GM18505 (cell line): ENCODE measurements around the gene MAML2.

Experiments used
- ATAC-seq: cut with Tn5 transposase; IDR thresholded peaks from one replicate; pipeline ENCODE4 v1.9.1; 2021; ENCODE audit not compliant: unreplicated experiment
- POLR2A ChIP-seq: IDR thresholded peaks from 4 replicates; pipeline ENCODE4 v1.6.1; 2011; ENCODE audit warnings: borderline replicate concordance; ENCODE audit not compliant: insufficient read depth, insufficient read length; ENCODE audit errors: extremely low read depth

MAML2 gene

DNA sequence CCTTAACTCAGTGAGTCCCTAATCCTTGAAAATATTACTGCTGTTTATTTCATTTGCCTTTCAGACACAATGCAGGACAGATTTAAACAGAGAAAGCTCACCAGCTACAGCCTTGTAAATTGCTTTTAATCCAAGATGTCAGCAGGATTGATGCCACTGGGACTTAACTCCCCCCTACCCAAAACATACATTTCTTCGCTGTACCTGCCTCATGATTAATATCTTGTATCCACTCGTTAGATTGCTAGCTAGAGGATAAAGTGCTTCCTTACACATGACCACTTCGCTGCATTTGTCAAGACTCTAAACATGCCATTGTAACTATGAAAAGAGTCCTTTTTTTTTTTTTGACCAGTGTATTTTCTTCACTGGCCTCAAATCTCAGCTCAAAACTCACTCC is 236.3 kb downstream of the MAML2 start:
- no peak for ATAC-seq
- no peak for TF ChIP-seq POLR2A

DNA sequence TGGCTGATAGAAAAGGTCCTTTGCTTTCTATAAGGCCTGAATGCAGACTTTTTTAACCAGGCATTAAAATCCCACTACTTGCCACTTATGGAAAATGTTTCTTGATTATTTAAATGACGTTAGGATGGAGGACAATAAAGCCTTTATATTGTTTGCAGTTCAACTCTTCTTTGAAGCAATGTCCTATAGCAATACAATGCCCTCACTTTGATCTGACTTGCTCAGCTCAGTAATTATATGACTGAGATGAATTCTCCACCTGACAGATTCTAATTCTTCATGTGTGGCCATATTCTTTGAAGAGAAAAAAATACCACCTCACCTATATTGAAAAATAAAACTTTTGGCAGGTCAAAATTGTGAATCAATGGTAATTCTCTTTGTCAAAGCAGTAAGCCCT is 237.1 kb downstream of the MAML2 start:
- ATAC-seq, result no peak
- no peak for TF ChIP-seq POLR2A

DNA sequence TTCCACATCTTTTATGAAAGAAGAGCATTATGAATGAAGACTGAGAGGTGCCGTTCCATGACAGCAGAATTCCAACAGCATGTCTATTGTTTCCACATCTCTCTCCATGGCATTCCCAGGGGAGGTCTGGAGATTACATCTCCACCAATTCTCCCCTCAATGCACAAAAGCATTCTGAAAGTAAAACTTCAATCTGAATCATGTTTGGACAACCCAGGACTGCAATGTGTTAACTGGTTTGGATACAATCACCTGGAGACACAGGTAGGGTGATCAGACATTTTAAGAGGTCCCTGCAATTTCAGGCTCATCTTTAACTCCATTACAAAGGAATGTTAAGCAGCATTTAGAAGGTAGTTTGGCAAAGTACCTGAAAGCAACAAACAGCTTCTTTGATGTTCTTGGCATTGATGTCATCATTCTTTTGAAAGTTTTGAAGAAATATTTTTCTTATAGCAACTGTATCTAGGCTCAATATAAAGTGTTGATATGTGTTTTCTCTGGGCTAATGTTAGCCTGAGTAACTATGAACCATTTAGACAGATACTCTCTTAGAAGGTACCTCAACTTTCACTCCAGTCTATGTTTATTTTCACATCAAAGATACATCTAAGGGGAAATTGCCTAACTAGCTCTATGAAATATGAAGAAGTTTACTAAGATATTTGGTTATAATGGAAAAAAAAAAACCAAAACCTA is 237.6 kb downstream of the MAML2 start:
- no peak for TF ChIP-seq POLR2A
- no peak for ATAC-seq

- no peak for TF ChIP-seq POLR2A
- no peak for ATAC-seq
Observed at GRCh38 chr11:96104496-96104895, 238.5 kb downstream of the MAML2 start.

GRCh38 chr11:96103721-96104120 is 239.3 kb downstream of the MAML2 start:
- no peak for TF ChIP-seq POLR2A
- no peak for ATAC-seq

- no peak for TF ChIP-seq POLR2A
- ATAC-seq, result no peak
Observed at GRCh38 chr11:96103102-96103501, 239.9 kb downstream of the MAML2 start.

DNA sequence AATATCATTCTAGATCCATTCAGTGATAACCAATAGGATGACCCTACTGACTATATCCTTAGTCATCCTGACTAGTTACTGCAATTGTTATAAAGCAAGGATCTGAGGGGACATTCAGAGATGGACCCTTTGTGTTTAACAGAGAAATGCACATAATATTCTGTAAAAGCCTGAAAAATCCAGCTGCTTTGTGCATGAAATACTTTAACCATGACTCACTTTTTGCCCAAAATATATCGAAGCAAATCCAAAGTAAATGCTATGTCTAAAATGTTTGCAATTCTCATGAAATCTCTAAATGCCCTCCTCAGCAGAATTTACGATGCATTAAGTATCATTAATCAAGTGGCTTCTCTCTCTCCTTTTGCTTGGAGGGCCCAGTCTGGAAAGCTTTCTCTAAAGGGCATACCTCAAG is 240.3 kb downstream of the MAML2 start:
- ATAC-seq, result no peak
- TF ChIP-seq POLR2A, result no peak

DNA sequence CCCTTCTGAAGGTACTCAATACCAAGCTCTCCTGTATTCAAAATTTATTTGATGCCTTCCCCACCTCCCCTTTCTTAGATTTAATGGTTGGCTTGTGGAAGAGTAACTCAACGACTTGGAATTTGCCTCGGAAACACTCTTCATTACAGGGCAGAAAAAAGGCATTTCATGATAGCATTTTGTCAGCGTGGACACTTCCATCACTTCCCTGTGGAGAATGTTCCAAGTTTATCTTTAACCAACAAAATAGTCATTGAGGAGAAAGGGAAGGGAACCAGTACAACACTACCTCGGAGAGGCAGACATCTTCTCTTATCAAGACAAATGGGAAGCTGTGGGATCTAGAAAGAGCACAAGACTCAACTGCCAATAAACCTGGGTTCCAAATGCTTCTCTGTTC is 241.8 kb downstream of the MAML2 start:
- ATAC-seq, result no peak
- TF ChIP-seq POLR2A, result no peak

- no peak for ATAC-seq
Observed at GRCh38 chr11:96098511-96099241, 244.3 kb downstream of the MAML2 start.

DNA sequence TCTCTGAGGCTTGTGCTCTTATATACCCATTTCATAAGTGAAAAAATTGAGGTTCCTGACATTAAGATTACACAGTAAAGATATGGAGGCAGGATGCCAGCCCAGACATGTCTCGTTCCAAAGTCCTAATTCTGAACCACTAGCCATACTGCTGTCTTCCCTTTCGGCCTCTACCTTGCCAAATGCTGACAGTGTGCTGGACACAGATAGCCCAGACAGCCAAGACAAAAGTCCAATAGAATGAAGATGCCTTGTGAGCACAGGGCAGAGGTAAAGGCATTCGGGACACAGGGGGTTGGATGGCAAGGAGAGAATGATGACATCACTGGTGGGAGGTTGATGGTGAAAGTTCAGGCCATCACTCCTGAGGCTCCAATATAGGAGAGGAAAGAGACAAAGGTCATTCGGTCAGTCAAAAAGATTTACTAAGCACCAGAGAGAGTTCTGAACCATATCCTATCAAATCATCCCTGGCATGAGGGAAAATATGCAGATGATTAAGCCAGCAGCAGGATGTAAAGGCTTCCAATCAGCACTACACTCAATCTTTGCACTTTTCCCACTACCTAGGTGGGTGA is 245.1 kb downstream of the MAML2 start:
- no peak for ATAC-seq
- TF ChIP-seq POLR2A, result no peak

More at GRCh38 chr11:96098511-96099241, 244.3 kb downstream of the MAML2 start:
- TF ChIP-seq POLR2A, result no peak

GRCh38 chr11:96096360-96096759 is 246.6 kb downstream of the MAML2 start:
- no peak for ATAC-seq
- no peak for TF ChIP-seq POLR2A

- ATAC-seq, result no peak
- no peak for TF ChIP-seq POLR2A
Observed at GRCh38 chr11:96095884-96096303, 247.1 kb downstream of the MAML2 start.

GRCh38 chr11:96094156-96094555 is 248.8 kb downstream of the MAML2 start:
- ATAC-seq, result no peak
- no peak for TF ChIP-seq POLR2A

DNA sequence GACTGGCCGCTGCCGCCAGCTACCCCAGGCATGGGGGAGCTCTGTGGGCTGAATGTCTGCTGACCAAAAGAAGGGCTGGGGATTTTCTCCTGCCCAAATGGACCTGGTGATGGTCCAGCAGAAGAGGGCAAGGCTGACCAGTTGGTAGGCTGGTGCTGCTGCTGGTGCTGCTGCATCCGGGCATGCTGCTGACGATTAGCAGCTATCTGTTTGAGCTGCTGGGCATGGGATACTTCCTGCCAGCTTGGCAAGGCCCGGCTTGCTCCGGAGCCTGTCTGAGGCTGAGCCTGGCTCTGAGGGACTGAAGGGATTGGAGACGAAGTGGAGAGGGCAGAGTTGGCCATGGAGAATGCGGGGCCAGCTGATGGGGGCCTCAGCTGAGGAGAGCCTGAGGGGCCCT is 250.5 kb downstream of the MAML2 start:
- no peak for TF ChIP-seq POLR2A
- ATAC-seq, result no peak

DNA sequence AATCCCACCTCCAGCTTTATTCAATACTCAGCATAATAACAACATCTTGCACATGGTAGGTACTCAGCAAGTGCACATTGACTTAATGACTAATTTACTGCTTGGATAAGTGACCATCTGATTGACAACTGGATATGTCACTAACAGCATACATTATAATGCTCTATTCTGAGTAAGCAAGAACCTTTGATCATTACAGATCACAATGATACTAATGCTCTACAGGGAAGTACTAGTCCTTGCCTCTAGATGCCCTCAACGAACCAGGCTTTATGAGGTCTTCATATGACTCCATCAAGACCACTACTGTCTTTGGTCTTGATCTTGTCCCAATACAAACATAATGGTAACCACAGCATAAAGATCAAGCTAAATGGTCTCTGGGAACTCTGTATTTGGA is 251.5 kb downstream of the MAML2 start:
- no peak for ATAC-seq
- no peak for TF ChIP-seq POLR2A

- no peak for TF ChIP-seq POLR2A
- ATAC-seq, result no peak
Observed at GRCh38 chr11:96090711-96091110, 252.3 kb downstream of the MAML2 start.
